NCI-H146 (cell line): ENCODE measurements around the gene EVI2B.
"Not testable (repeated sequence)": the region's sequence is repeated elsewhere in the genome, so short reads cannot be mapped to it uniquely, and the experiment has no call there.

Experiments
- DNase-seq: peaks from one replicate; lab custom pipeline; 2025; lab: John Stamatoyannopoulos, UW

The EVI2B gene

DNA sequence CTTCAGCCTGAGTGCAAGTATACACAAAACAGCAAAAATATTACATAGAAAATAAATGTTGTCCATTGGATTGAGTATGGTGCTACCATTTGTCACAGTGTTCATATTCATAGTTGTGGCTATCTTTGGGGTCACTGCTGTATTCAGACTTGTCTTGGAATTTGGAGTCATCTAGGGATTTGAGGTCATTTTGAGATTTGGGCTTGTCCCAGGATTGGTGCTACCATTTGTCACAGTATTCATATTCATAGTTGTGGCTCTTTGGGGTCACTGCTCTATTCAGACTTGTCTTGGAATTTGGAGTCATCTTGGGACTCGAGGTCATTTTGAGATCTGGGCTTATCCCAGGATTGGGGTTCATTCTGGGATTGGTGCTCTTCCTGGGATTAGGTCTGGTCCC, 41.6 kb downstream of the EVI2B start:
- DNase-seq: no peak

DNA sequence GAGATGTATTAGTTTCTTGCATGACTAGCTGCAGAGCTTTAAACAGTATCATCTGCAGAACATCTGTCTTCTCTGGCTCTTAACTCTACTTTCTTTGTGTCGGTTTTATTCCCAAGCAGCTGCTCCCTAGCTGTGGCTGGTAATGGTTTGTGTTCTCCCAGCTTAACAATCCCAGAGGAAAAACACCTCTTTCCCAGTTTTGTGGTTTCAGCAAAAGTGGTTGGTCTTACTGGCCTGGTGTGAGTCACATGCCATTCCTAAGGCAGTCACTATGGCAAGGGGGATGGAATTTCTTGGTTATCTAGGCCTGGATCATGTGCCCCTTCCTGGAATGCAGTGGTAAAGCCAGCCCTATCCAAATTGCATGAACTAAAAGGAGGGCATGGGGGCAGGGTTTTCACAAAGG, 44.3 kb downstream of the EVI2B start:
- DNase-seq: no peak

DNA sequence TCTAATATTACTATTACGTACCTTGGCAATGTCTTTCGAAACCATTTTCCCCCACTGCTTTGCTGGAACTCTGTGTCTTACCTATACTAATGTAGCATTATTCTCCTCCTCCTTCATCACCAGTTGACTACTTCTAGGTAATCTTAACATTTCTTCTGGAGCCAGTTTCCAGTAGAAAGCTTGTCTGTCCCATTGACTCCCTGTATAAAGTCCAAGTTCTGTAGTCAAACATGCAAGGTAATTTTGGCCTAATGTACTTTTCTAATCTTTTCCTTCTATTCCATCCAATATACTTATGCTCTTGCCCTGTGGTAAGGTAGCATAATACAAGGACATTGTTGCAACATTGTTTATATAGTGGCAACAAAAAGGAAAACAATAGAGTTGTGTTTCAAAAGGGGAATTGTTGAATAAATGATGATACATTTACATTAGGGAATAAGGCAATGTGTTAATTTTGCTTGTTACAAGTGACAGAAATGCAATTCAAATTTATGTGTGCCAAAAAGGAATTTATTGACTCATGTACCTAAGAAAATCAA, 44.7 kb downstream of the EVI2B start:
- DNase-seq: no peak

DNA sequence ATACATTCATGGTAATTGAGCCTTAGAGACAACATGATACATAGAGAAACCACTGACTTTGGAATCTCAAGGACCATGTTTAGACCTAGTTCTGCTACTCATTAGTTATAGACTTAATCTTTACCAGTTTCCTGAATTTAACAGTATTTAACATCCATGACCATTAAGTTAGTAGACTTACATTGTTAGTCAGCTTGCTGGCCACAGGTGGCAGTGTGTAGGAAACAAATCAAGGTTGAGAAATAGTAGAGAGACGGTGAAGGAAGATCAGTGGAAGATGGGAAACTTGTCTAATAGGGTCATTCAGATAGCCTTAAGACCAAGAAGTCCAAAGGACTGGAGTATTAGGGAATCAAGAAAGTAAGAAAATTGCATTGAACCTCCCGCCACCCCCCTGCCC, 47.8 kb downstream of the EVI2B start:
- DNase-seq: no peak

DNA sequence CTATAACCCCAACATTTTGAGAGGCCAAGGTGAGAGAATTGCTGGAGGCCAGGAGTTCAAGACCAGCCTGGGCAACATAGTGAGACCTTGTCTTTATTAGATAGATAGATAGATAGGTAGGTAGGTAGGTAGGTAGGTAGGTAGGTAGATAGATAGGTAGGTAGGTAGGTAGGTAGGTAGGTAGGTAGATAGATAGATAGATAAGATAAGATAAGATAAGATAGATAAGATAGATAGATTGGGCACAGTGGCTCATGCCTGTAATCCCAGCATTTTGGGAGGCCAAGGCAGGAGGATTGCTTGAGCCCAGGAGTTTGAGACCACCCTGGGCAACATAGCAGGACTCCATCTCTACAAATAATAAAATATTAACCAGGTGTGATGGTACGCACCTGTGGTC, 50.9 kb downstream of the EVI2B start:
- DNase-seq: not testable (repeated sequence)

DNA sequence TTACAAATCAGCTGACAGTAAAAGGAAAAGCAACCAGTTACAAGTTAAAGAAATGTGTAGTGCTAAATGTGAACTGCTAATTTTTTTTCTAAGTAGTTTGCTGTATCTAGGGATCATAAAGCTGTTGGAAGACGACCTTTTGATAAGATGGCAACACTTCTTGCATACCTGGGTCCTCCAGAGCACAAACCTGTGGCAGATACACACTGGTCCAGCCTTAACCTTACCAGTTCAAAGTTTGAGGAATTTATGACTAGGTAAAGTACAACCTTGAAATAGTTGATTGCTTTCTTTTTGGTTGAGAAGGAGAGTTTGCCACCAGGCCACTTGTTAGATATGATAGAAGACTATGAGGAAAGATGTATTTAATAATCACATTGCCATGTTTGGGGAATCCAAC, 52.3 kb downstream of the EVI2B start:
- DNase-seq: no peak

DNA sequence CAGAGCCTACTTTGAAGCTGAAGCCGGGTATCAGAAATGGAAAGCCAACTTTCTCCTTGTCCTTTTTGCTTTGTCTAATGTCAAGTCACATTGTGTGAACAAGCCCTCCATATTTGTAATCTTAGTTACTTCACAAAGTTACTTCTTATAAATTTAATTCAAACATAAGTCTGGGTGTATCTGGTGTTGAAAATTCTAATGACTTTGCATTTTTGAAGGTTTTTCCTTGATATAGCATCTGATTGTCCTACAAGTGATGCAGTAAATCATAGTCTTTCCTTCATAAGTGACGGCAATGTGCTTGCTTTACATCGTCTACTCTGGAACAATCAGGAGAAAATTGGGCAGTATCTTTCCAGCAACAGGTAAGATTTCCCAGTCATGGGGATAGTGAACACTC, 53.7 kb downstream of the EVI2B start:
- no peak for DNase-seq

DNA sequence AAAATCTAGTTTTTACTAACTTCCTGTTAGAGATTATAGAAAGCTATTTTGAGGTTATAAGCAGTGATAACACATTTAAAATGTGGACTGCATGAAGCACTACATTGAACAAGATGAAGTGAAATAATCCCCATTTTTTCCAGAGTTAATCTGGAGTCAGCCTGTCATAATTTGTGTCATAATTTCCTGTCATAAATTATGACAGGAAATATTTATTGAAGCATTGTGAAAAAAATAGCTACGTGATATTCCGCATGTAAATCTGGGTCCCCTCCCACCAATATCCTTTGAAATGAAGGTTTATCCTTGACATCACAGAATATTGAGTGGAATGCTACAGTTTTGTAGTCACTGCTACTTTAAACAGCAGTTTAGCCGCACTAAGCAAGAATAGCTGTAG, 56.9 kb downstream of the EVI2B start:
- no peak for DNase-seq

DNA sequence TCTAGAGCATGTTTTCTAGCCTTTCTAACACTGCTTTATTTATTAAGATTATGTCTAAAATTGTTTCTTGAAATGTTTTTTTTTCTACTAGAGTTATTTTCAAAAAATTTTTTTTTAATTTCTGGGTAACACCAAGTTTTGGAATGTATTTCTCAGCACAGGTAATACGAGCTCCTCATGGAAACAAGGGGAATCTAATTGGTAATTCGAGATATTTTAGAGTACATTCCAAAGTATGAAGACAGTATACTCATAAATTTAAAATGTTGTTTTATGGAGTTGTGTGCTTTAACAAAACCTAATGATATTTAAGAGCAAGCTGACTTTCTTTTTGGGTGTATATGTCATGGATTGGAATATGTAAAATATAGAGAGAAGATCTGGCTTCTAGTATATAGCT, 59.2 kb downstream of the EVI2B start:
- DNase-seq: no peak
